Right lung (tissue), 5 donors: Measurements from ENCODE around the gene THEM4. TPM values are rescaled to one million over a fixed set of nuclear protein-coding genes. Genes with fewer than 3 reads are reported as not detected.
"Not testable (repeated sequence)": the region's sequence is repeated elsewhere in the genome, so short reads cannot be mapped to it uniquely, and the experiment has no call there.

Experiments used
- DNase-seq, 2 donors: peaks; one replicate each; pipeline ENCODE4 v3.0.0-alpha.2; 2013
- polyA plus RNA-seq, 5 donors: library from polyadenylated mRNA; unstranded; fragments of 120-200 nt; gene quantifications; one replicate each; pipeline versions ENCODE4 v1.2.1 to v1.2.3, GENCODE V29; 2013; ENCODE audit warnings: inconsistent platforms in 1 of 5, low replicate concordance in 1 of 5; ENCODE audit not compliant: insufficient read length in 5 of 5, insufficient read depth in 1 of 5

THEM4 gene
- polyA plus RNA-seq, 5 donors: 27.7 to 38.1 (median 33.1) TPM

DNA sequence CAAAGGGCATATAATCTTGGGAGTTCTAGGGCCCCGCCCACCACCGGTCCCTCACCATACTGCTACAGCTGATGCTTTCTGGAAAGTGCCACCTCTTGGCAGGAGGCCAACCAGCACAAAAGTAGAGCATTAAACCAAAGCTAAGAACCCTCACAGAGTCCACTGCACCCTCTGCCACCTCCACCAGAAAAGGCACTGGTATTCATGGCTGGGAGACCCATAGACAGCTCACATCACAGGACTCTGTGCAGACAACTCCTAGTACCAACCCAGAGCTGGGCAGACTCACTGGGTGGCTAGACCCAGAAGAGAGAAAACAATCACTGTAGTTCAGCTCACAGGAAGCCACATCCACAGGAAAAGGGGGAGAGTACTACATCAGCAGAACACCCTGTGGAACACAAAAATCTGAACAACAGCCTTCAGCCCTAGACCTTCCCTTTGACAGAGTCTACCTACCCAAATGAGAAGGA is 10.8 kb downstream of the THEM4 start:
- no peak for DNase-seq

DNA sequence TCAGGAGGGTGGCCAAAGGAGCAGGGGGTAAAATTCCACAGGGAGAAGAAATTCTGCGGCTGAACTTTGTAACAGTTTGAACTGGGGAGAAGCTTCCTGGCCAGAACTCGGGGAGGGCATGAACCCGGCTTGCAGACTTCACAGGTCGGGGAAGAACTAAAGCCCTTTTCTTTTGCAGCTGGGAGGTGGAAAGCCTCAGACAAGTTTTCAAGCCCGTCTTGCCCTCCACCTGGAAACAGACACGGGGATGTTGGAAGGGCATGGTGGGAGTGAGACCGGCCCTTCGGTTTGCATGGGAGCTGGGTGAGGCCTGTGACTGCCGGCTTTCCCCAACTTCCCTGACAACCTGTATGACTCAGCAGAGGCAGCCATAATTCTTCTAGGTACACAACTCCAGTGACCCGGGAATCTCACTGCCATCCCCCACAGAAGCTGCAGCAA is 11.3 kb downstream of the THEM4 start:
- DNase-seq: no peak

- no peak for DNase-seq
These were observed 16.0 kb downstream of the THEM4 start for GRCh38 chr1:151893176-151893924.

GRCh38 chr1:151892190-151892589 is 17.1 kb downstream of the THEM4 start:
- DNase-seq: no peak

DNA sequence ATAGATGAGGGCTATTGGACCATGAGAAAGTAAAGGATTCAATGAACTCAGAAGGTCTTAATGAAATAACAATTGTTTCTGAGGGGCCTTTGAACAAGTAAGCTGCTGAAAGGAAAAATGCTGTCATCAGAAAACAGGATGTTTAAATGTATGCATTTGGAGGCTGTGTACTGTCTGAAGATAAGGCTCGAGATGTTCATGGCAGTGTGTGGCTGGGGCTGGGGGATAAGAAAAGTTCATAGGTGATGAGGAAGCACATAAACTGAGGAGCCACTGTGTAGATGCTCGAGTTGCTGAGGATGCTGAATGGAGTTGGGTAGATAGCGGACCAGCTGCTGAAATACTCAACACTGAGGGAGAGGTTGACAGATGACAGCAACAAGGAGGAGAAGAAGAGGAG is 17.8 kb downstream of the THEM4 start:
- DNase-seq: no peak

DNA sequence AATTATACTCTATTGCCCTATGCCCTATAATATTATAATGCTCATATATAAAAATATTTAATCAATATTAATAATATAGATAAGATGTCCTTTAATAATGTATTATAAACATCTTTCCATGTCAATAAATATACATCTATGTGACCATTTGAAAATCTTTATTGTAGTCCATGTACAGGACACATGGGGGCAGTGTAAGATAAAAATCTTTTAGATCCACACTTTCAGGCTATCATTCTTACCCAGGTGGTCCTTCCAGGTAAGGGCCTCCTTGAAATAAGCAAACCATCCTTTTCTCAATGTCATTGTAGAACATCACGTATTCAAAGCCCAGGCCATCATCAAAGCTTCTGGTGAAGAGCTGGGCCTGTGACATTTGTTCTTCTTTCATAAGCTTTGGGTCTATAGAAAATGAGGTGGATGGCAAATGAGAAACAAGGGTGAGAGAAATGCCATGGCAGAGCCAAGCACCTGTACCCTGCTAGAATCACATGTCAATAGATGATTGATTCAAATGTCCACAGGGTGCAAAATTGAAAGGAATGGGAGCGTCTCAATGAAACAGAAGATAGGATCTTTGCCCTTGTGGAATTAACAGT is 20.2 kb downstream of the THEM4 start:
- DNase-seq: no peak

GRCh38 chr1:151887028-151887427 is 22.3 kb downstream of the THEM4 start:
- no peak for DNase-seq

- DNase-seq: no peak
These were observed 23.8 kb downstream of the THEM4 start for GRCh38 chr1:151885479-151885878.

GRCh38 chr1:151884879-151885278 is 24.4 kb downstream of the THEM4 start:
- not testable (repeated sequence) for DNase-seq

DNA sequence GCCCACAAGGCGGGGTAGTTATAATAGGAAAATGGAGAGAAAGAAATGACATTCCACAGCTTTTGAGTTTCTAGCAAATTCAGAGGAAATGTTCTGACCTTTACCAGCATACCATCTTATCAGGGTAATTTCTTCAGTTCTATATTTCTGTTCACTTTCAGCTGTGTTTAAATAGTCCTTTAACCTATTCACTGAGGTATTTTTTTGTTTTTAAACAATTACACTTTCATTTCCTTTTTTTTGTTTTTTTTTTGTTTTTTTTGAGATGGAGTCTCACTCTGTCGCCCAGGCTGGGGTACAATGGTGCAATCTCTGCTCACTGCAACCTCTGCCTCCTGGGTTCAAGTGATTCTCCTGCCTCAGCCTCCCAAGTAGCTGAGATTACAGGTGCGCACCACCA is 24.9 kb downstream of the THEM4 start:
- DNase-seq: not testable (repeated sequence)

DNA sequence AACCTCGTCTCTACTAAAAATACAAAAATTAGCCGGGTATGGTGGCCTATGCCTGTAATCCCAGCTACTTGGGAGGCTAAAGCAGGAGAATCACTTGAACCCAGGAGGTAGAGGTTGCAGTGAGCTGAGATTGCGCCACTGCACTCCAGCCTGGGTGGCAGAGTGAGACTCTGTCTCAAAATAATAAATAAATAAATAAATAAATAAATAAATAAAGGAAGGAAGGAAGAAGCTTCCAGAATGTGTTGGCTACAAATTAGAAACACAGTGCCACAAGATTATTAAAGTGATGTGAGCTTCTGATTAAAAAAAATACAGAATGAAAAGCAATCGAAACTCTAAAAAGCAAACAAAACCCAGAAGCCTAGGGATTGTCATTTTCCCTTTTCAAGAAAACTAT is 25.4 kb downstream of the THEM4 start:
- not testable (repeated sequence) for DNase-seq

GRCh38 chr1:151882918-151883317 is 26.4 kb downstream of the THEM4 start:
- DNase-seq: not testable (repeated sequence)

- no peak for DNase-seq
These were observed 26.8 kb downstream of the THEM4 start for GRCh38 chr1:151882466-151882865.

GRCh38 chr1:151881479-151881878 is 27.8 kb downstream of the THEM4 start:
- no peak for DNase-seq

DNA sequence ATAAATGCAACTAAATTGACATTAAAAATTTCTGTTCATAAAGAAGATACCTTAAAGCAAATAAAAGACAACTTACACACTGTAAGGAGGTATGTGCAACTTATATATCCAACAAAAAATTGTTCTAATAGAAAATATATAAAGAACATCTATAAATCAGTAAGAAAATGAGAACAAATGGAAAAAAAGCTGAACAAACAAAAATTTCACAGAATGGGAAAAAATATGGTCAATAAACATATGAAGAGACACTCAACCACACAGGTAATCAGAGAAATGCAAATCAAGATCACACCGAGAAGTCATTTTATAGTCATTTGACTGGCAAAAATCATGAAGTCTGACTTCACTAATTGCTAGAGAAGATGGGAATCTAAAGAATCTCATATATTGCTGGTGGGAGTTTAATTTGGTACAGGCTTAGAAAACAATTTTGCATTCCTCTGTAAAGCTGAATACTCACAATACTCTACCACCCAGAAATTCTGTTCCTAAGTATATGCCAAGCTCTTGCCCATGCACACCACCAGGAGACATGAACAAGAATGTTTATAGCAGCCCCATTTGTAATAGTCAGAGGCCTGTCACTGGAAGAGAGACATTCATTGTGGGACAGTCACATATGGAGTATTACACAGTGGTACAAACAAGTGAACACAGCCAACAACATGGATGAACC is 33.8 kb downstream of the THEM4 start:
- DNase-seq: no peak

DNA sequence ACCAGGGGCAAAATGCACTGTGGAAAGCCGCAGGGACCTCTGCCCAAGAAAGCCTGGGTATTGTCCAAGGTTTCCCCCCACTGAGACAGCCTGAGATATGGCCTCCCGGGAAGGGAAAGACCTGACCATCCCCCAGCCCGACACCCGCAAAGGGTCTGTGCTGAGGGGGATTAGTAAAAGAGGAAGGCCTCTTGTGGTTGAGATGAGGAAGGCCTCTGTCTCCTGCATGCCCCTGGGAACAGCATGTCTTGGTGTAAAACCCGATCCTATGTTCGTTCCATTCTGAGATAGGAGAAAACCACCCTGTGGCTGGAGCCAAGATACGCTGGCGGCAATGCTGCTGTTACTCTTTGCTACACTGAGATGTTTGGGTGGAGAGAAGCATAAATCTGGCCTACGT is 36.5 kb downstream of the THEM4 start:
- not testable (repeated sequence) for DNase-seq

GRCh38 chr1:151871284-151872030 is 37.9 kb downstream of the THEM4 start:
- DNase-seq: no peak

- peak; percentile 81 to 87 for DNase-seq
These were observed 40.8 kb downstream of the THEM4 start for GRCh38 chr1:151868486-151868885.

DNA sequence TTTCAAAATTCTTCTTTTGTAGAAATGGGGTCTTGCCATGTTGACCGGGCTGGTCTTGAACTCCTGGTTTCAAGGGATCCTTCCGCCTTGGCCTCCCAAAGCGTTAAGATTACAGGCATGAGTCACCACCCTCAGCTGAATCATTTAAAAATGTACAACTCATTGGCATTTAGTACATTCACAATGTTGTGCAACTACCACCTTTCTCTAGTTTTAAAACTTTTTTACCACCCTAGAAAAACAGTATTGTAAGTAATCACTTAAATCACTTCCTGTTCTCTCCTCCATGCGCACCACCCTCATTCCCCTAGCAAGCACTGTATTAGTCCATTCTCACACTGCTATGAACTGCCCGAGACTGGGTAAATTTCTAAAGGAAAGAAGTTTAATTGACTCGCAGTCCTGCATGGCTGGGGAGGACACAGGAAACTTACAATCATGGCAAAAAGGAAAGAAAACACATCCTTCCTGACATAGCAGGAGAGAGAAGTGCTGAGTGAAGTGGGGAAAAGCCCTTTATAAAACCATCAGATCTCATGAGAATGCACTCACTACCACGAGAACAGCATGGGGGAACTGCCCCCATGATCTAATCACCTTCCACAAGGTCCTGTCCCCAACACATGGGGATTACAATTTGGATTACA is 41.4 kb downstream of the THEM4 start:
- peak in 1 of 2 donors; percentile 23 for DNase-seq

DNA sequence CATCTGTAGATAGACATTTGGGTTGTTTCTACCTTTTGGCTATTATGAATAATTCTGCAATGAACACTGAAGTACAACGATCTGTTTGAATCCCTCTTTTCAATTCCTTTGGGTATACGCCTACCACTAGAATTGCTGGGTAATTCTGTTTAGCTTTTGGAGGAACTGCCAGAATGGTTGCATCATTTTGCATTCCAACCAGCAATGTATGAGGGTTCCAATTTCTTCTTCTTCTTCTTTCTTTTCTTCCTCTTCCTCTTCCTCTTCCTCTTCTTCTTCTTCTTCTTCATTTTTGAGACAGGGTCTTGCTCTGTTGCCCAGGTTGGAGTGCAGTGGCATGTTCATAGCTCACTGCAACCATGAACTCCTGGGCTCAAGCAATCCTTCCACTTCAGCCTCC is 42.0 kb downstream of the THEM4 start:
- DNase-seq: no peak

- no peak for DNase-seq
These were observed 44.9 kb downstream of the THEM4 start for GRCh38 chr1:151864411-151864810.

GRCh38 chr1:151862604-151863003 is 46.7 kb downstream of the THEM4 start:
- no peak for DNase-seq
